ENCODE results near the gene LRGUK.

- TF ChIP-seq, protein P1, sequence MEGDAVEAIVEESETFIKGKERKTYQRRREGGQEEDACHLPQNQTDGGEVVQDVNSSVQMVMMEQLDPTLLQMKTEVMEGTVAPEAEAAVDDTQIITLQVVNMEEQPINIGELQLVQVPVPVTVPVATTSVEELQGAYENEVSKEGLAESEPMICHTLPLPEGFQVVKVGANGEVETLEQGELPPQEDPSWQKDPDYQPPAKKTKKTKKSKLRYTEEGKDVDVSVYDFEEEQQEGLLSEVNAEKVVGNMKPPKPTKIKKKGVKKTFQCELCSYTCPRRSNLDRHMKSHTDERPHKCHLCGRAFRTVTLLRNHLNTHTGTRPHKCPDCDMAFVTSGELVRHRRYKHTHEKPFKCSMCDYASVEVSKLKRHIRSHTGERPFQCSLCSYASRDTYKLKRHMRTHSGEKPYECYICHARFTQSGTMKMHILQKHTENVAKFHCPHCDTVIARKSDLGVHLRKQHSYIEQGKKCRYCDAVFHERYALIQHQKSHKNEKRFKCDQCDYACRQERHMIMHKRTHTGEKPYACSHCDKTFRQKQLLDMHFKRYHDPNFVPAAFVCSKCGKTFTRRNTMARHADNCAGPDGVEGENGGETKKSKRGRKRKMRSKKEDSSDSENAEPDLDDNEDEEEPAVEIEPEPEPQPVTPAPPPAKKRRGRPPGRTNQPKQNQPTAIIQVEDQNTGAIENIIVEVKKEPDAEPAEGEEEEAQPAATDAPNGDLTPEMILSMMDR (IDR thresholded peaks at IDR 0.05; ENCODE audit: extremely low read depth in 1 of 2, insufficient read depth in 1 of 2, low read depth in 1 of 2, low read length in 2 of 2): no peak
- no peak for TF ChIP-seq POLR2A (IDR thresholded peaks at IDR 0.05; ENCODE audit: low read depth, low read length)
- TF ChIP-seq EZH2 (IDR thresholded peaks at IDR 0.05; ENCODE audit: borderline replicate concordance, low read depth, low read length, severe bottlenecking): no peak
- no peak for TF ChIP-seq MAX (IDR thresholded peaks at IDR 0.05; ENCODE audit: insufficient read depth, insufficient read length)
- no peak for TF ChIP-seq POLR2AphosphoS5 (IDR thresholded peaks at IDR 0.05; ENCODE audit: insufficient read depth, low read depth, low read length)
Observed at GRCh38 chr7:134191876-134192275, 64.7 kb downstream of the LRGUK start.
